Endodermal cell (in vitro differentiated cells): ENCODE measurements around the gene PAQR8. TPM values are rescaled to one million over a fixed set of nuclear protein-coding genes. Genes with fewer than 3 reads are reported as not detected.

ENCODE experiments used
- DNase-seq: peaks from one replicate; pipeline ENCODE4 v3.0.0-alpha.2; 2017
- H3K27ac ChIP-seq: 2 replicates; pipeline ENCODE4 v1.5.1; 2013; ENCODE audit warnings: mild to moderate bottlenecking, low read depth, low read length, moderate library complexity
- H3K27me3 ChIP-seq: 2 replicates; pipeline ENCODE4 v1.6.1; 2013; ENCODE audit warnings: mild to moderate bottlenecking, low read length, moderate library complexity; ENCODE audit not compliant: insufficient read depth, control insufficient read depth, poor library complexity, severe bottlenecking
- H3K36me3 ChIP-seq: 2 replicates; pipeline ENCODE4 v1.7.0; 2013; ENCODE audit warnings: mild to moderate bottlenecking, low read length, moderate library complexity; ENCODE audit not compliant: control insufficient read depth, insufficient read depth
- H3K4me1 ChIP-seq: one replicate; pipeline ENCODE4 v1.7.0; 2013; ENCODE audit warnings: low read length; ENCODE audit not compliant: control insufficient read depth, insufficient read depth
- H3K4me3 ChIP-seq: 2 replicates; pipeline ENCODE4 v1.5.1; 2013; ENCODE audit warnings: mild to moderate bottlenecking, low read length, moderate library complexity
- H3K9ac ChIP-seq: 2 replicates; pipeline ENCODE4 v1.6.1; 2013; ENCODE audit warnings: mild to moderate bottlenecking, low read length, moderate library complexity; ENCODE audit not compliant: poor library complexity, severe bottlenecking; ENCODE audit errors: extremely low read depth
- H3K9me3 ChIP-seq: 2 replicates; pipeline ENCODE4 v1.6.1; 2013; ENCODE audit warnings: mild to moderate bottlenecking, low read length, moderate library complexity; ENCODE audit not compliant: control insufficient read depth
- H3K27ac Mint-ChIP-seq: 2 replicates; pipeline ENCODE4 v1.8.0; 2020; ENCODE audit warnings: mixed read lengths
- H3K27me3 Mint-ChIP-seq: 2 replicates; pipeline ENCODE4 v1.8.0; 2021; ENCODE audit warnings: mild to moderate bottlenecking, mixed read lengths; ENCODE audit not compliant: insufficient read depth
- H3K36me3 Mint-ChIP-seq: 2 replicates; pipeline ENCODE4 v1.8.0; 2020; ENCODE audit warnings: low read depth, mixed read lengths
- H3K4me1 Mint-ChIP-seq: 2 replicates; pipeline ENCODE4 v1.8.0; 2020; ENCODE audit warnings: mixed read lengths
- H3K4me3 Mint-ChIP-seq: 2 replicates; pipeline ENCODE4 v1.8.0; 2020; ENCODE audit warnings: mild to moderate bottlenecking, moderate library complexity, mixed read lengths
- H3K9me3 Mint-ChIP-seq: 2 replicates; pipeline ENCODE4 v1.8.0; 2020; ENCODE audit warnings: mild to moderate bottlenecking, mixed read lengths
- CTCF ChIP-seq: fragments of 200-600 bp; sonication (generic); conservative IDR thresholded peaks from 2 replicates; pipeline ENCODE4 v1.5.0; 2021; ENCODE audit warnings: antibody characterized with exemption, mild to moderate bottlenecking
- WGBS, 2 experiments: methylation state at CpG; one replicate each; pipeline versions ENCODE4 v1.1.5 to v1.1.7; 2013; ENCODE audit warnings: missing lambda C conversion rate in 2 of 2, mixed read lengths in 1 of 2; ENCODE audit not compliant: insufficient coverage in 1 of 2, insufficient read length in 1 of 2; 5-methylcytosine and 5-hydroxymethylcytosine counted together
- total RNA-seq, 2 donors: library from RNA; stranded (reverse); fragmentation: NEBNext Ultra II Directional in 1 of 2; extraction: Animal tissue kit (Norgen Biotek cat#: 25700) in 1 of 2; gene quantifications; 2 replicates in 1 of 2; 3 replicates in 1 of 2; pipeline ENCODE4 v1.2.1, GENCODE V29; 2021

The PAQR8 gene
- total RNA-seq, 2 donors from 2014 or later = 5.9 to 6.7 TPM

- Histone ChIP-seq H3K36me3 (no peaks in the 10 kb centered on the region), H3K27me3 (no peaks in the 10 kb centered on the region), H3K27ac (no peak overlapping the region), H3K9ac (no peak overlapping the region), H3K9me3 (no peaks in the 10 kb centered on the region), H3K4me1 (no peaks in the 10 kb centered on the region), H3K4me3 (no peak overlapping the region)
- no peak for DNase-seq
- Mint-ChIP-seq H3K4me3 (no peak overlapping the region), H3K9me3 (no peaks in the 10 kb centered on the region), H3K27me3 (peaks cover 2% of the 10 kb centered on the region), H3K36me3 (no peaks in the 10 kb centered on the region), H3K4me1 (peaks cover 9% of the 10 kb centered on the region), H3K27ac (no peak overlapping the region)
- WGBS, 2 experiments = 92 to 95% methylated on average over 2 to 5 of the region's 5 CpGs
- TF ChIP-seq CTCF = no peak
These were observed 24.2 kb upstream of the PAQR8 start for GRCh38 chr6:52337633-52338290.

GRCh38 chr6:52340603-52340880 is 21.4 kb upstream of the PAQR8 start:
- no peaks in the 10 kb centered on the region for H3K27me3 ChIP-seq
- no peak overlapping the region for H3K27ac Mint-ChIP-seq
- peaks cover 2% of the 10 kb centered on the region for H3K27me3 Mint-ChIP-seq

GRCh38 chr6:52341561-52342260 is 20.2 kb upstream of the PAQR8 start:
- Mint-ChIP-seq H3K9me3 (no peaks in the 10 kb centered on the region), H3K27ac (no peak overlapping the region), H3K4me1 (peaks cover 9% of the 10 kb centered on the region), H3K36me3 (no peaks in the 10 kb centered on the region), H3K4me3 (no peak overlapping the region), H3K27me3 (peaks cover 2% of the 10 kb centered on the region)
- Histone ChIP-seq H3K4me3 (no peak overlapping the region), H3K4me1 (no peaks in the 10 kb centered on the region), H3K9me3 (no peaks in the 10 kb centered on the region), H3K27me3 (no peaks in the 10 kb centered on the region), H3K27ac (no peak overlapping the region), H3K36me3 (no peaks in the 10 kb centered on the region), H3K9ac (no peak overlapping the region)
- no peak for TF ChIP-seq CTCF
- no peak for DNase-seq
- 86 to 94% methylated on average over 1 to 2 of the region's 2 CpGs for WGBS, 2 experiments

More at GRCh38 chr6:52340603-52340880, 21.4 kb upstream of the PAQR8 start:
- no peaks in the 10 kb centered on the region for H3K4me1 ChIP-seq
- peaks cover 9% of the 10 kb centered on the region for H3K4me1 Mint-ChIP-seq
- H3K4me3 ChIP-seq = no peak overlapping the region
- DNase-seq = no peak
- no peak overlapping the region for H3K4me3 Mint-ChIP-seq
- no peak overlapping the region for H3K9ac ChIP-seq
- no peaks in the 10 kb centered on the region for H3K36me3 ChIP-seq
- no peaks in the 10 kb centered on the region for H3K9me3 ChIP-seq
- H3K27ac ChIP-seq = no peak overlapping the region
- no peaks in the 10 kb centered on the region for H3K9me3 Mint-ChIP-seq
- H3K36me3 Mint-ChIP-seq = no peaks in the 10 kb centered on the region
- no peak for TF ChIP-seq CTCF
